MM.1S (cell line): ENCODE data around the gene TMEM218.
A peak's percentile ranks its signal among the peaks of the same experiment; 100 is the strongest.

Experiments
- CTCF ChIP-seq: fragments of 300-600 bp; sonication (generic); IDR thresholded peaks from 2 replicates; pipeline ENCODE4 v1.5.1; 2016; ENCODE audit warnings: antibody characterized with exemption, low read length, mixed read lengths
- EZH2 ChIP-seq: fragments of 300-600 bp; sonication (generic); optimal IDR thresholded peaks from 2 replicates; pipeline ENCODE3; 2017; ENCODE audit warnings: low read depth, mild to moderate bottlenecking, antibody characterized with exemption, low read length, mixed read lengths
- EZH2phosphoT487 ChIP-seq: fragments of 300-600 bp; sonication (generic); IDR thresholded peaks from 2 replicates; pipeline ENCODE4 v1.6.1; 2018; ENCODE audit warnings: antibody characterized with exemption, low read length

- TF ChIP-seq CTCF (peak; percentile 38), EZH2 (no peak), EZH2phosphoT487 (no peak)
Observed at GRCh38 chr11:125114518-125114917, 3.1 kb upstream of the TMEM218 start.
